ENCODE results near the gene OR5B21. TPM values are rescaled to one million over a fixed set of nuclear protein-coding genes. Genes with fewer than 3 reads are reported as not detected.
A peak's percentile ranks its signal among the peaks of the same experiment; 100 is the strongest.

OR5B21 gene
- total and polyA plus RNA-seq, 10 donors: 0.40 to 2.6 (median 0.54) TPM; not detected in 7

DNA sequence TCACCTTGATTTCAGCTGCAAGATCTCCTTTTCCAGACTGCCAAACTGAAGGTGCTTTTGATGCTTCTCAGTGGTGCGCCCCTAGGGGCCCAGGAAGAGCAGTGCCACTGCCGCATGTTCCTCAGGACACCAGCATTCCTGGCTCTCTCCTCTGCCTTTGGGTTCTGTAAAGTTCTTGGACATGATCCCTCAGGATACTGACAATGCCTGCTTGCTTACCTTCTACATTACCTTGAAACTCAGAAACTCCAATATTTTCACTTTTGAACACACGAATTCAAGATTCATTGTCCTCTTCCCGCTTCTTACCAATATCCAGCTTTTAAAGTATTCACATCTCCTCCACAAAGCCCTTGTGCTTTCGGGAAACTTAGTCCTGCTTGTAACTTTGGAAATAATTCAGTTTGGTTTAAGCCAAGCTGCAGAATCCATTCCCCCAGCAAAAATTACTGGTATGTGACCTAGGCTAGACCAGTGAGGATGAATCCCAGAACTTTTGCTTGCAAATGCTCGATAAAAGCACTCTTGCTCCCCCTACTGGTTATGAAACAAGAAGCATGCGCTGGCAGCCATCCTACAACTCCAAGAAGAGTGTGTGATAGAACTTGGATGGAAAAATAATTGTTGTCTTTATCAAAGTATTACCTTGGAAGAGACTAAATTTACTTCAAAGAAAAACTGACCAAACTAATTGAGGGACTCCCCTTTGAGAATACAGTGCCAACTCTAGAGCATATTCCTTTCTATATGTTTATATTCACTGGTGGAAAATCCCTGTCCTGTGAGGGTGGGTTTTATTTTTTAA lies 16.5 kb upstream of the OR5B21 start:
- Histone ChIP-seq H3K27ac (peak overlapping the region; percentile 28 to 81 (median 74)), H3K36me3 (peaks cover 0 to 34% (median 24%) of the 10 kb centered on the region in 6 donors), H3K27me3 (replicated peaks in 1 of 7) (no peaks in the 10 kb centered on the region), H3K4me3 (peak overlapping the region in 5 of 8 donors; percentile 4 to 41 (median 10)), H3K9me3 (no peaks in the 10 kb centered on the region), H3K4me1 (peaks cover 11 to 37% (median 27%) of the 10 kb centered on the region in 6 donors)
- WGBS, 5 donors: 21 to 25% (median 22%) methylated on average over 7 of the region's 7 CpGs
- intact Hi-C loops (cut with DNase I; ENCODE audit: low total_unique reads): loop anchor here (10.0 kb wide), 1 partner anchor 700 kb away; no protein-coding TSS in a partner anchor
- no peak for DNase-seq
- TF ChIP-seq POLR2AphosphoS5 (IDR thresholded peaks at IDR 0.05): no peak
- TF ChIP-seq POLR2A (IDR thresholded peaks at IDR 0.05): no peak
- TF ChIP-seq, protein P1, sequence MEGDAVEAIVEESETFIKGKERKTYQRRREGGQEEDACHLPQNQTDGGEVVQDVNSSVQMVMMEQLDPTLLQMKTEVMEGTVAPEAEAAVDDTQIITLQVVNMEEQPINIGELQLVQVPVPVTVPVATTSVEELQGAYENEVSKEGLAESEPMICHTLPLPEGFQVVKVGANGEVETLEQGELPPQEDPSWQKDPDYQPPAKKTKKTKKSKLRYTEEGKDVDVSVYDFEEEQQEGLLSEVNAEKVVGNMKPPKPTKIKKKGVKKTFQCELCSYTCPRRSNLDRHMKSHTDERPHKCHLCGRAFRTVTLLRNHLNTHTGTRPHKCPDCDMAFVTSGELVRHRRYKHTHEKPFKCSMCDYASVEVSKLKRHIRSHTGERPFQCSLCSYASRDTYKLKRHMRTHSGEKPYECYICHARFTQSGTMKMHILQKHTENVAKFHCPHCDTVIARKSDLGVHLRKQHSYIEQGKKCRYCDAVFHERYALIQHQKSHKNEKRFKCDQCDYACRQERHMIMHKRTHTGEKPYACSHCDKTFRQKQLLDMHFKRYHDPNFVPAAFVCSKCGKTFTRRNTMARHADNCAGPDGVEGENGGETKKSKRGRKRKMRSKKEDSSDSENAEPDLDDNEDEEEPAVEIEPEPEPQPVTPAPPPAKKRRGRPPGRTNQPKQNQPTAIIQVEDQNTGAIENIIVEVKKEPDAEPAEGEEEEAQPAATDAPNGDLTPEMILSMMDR (IDR thresholded peaks at IDR 0.05 in 8 of 11, conservative IDR thresholded peaks at IDR 0.05 in 3 of 11): peak; percentile 27 to 84 (median 73)

DNA sequence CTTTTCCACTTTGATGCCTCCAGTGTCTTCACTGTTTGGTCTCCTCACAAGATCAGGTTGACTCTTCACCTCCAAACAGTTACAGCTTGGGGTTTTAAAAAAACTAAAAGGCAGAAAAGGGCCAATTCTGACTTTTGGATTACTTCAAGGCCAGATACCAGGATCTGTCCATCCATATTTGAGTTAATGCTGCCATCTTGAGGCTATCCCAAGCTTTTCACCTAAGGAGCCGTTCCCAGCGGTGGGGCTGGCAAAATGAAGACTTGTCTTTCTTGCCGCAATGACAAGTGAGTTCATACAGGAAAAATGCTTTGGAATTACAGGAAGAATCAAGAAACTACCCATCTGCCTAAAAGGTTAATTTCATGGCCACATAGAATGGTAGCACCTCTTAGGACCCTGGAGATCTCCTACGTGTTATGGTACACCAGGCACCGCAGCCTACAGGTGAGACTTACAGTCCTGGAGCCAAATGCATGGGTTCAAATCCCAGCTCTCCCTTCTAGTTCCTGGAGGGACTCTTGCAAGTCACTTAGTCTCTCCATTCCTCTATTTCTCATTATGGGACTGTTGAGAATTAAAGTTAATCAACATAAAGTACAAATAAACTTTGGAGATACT lies 6.0 kb upstream of the OR5B21 start:
- no peaks in the 10 kb centered on the region for H3K36me3 ChIP-seq
- intact Hi-C loops (cut with DNase I; ENCODE audit: low total_unique reads): no loop called here
- no peak overlapping the region for H3K27ac ChIP-seq
- DNase-seq: no peak
- H3K4me3 ChIP-seq: no peak overlapping the region
- H3K27me3 ChIP-seq (replicated peaks in 1 of 7): no peaks in the 10 kb centered on the region
- TF ChIP-seq POLR2A (IDR thresholded peaks at IDR 0.05): no peak
- TF ChIP-seq, protein P1 (IDR thresholded peaks at IDR 0.05 in 8 of 11, conservative IDR thresholded peaks at IDR 0.05 in 3 of 11): peak in 8 of 11 experiments; percentile 37 to 62 (median 44)
- no peaks in the 10 kb centered on the region for H3K9me3 ChIP-seq
- WGBS, 5 donors: 40 to 48% (median 47%) methylated on average over 5 of the region's 5 CpGs
- H3K4me1 ChIP-seq: no peaks in the 10 kb centered on the region

DNA sequence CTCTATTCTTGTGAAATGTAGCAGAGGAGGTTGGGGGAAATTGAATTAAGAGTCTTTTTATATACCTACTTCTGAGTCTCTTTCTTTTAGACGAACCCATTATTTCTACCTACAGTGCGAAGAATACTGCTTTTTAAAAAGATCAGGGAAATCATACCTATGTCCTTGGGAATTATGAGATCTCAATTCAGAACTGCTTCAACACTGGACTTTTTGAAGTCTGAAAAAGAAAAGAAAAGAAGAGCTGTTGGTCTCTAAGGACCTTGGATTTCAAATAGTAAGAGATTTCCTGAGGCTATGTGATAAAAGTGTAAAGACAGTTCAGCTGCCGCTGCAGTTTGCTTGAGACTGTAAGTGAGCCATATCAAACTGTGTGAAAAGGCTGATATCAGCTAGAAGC lies 3.7 kb upstream of the OR5B21 start:
- Histone ChIP-seq H3K4me3 (no peak overlapping the region), H3K27ac (no peak overlapping the region), H3K9me3 (no peaks in the 10 kb centered on the region), H3K4me1 (peaks cover 0 to 8% (median 0%) of the 10 kb centered on the region in 6 donors), H3K36me3 (no peaks in the 10 kb centered on the region), H3K27me3 (replicated peaks in 1 of 7) (no peaks in the 10 kb centered on the region)
- TF ChIP-seq POLR2AphosphoS5 (IDR thresholded peaks at IDR 0.05): no peak
- TF ChIP-seq, protein P1 (IDR thresholded peaks at IDR 0.05 in 8 of 11, conservative IDR thresholded peaks at IDR 0.05 in 3 of 11): no peak
- TF ChIP-seq POLR2A (IDR thresholded peaks at IDR 0.05): no peak
- no peak for DNase-seq
- intact Hi-C loops (cut with DNase I; ENCODE audit: low total_unique reads): no loop called here
- WGBS, 5 donors: 86 to 95% (median 92%) methylated on average over 3 of the region's 3 CpGs

DNA sequence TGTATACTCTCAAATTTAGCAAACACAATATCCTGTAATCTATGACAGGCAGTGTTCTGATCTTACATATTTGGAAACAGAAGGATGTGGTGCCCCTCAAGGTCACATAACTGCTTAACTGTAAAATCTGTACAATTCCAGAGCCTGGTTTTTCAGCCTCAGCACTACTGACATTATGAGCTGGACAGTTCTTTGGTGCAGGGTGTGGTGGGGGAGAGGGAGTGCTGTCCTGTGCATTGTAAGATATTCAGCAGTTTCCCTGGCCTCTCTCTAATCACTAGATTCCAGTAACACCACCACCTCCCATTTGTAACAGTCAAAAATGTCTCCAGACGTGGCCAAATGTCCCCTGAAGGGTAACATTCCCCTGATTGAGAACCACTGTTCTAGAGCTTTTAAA lies 1.8 kb upstream of the OR5B21 start:
- Histone ChIP-seq H3K9me3 (no peaks in the 10 kb centered on the region), H3K27me3 (replicated peaks in 1 of 7) (no peaks in the 10 kb centered on the region), H3K4me1 (peaks cover 0 to 9% (median 0%) of the 10 kb centered on the region in 6 donors), H3K36me3 (no peaks in the 10 kb centered on the region), H3K27ac (no peak overlapping the region), H3K4me3 (no peak overlapping the region)
- TF ChIP-seq, protein P1 (IDR thresholded peaks at IDR 0.05 in 8 of 11, conservative IDR thresholded peaks at IDR 0.05 in 3 of 11): no peak
- TF ChIP-seq POLR2A (IDR thresholded peaks at IDR 0.05) (no peak), POLR2AphosphoS5 (IDR thresholded peaks at IDR 0.05) (no peak)
- no peak for DNase-seq
- 63 to 82% (median 73%) methylated on average over 1 of the region's 1 CpG for WGBS, 5 donors
- intact Hi-C loops (cut with DNase I; ENCODE audit: low total_unique reads): no loop called here
